Activated CD4-positive, alpha-beta T cell treated with anti-CD3 and anti-CD28 coated beads for 1 hour (primary cell): ENCODE results near the gene UROD.
"Not testable (repeated sequence)": the region's sequence is repeated elsewhere in the genome, so short reads cannot be mapped to it uniquely, and the experiment has no call there.

Experiments used
- DNase-seq: peaks from one replicate; pipeline ENCODE4 v3.0.0-alpha.2; 2020

The UROD gene

DNA sequence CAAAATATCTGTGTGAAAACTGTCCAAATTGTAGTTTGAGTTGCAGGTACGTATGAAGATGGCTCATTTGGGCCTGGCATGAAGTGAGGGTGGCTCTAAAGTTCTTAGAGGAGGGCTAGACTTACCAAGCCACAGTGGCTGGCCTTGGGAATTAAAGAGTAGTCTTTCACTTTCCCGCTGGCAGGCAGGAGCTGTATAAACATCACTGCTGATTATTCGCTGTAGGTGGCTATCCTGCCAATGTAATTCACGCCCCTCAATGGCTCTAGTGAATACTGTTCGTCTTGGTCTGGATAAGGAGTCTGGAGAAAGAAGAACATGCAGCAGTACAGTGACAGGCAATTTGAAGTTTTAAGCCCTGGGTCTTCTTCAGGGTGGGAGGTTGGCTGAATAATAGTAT lies 31.0 kb downstream of the UROD start:
- DNase-seq, result no peak

GRCh38 chr1:45044916-45045315 lies 32.9 kb downstream of the UROD start:
- DNase-seq, result no peak

- no peak for DNase-seq
Observed at GRCh38 chr1:45047032-45047431, 35.0 kb downstream of the UROD start.

- no peak for DNase-seq
Observed at GRCh38 chr1:45051005-45051772, 39.1 kb downstream of the UROD start.

DNA sequence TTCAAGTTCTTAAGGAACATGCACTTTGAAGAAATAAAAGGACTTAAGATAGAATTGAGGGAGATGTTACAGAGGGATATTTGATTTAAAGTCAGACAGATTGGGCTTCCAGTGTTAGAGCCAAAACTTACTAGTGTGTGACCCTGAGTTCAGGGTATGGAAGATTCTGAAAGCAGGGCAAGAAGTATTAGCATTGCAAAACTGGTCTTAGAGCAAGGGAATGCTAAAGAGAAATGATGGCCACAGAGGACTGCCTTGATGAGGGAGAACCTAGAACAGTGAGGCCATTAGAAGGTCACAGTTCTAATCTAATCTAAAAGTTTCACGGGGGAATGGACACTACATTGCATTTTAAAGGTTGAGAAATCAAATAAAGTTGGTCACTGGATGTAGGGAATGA lies 45.5 kb downstream of the UROD start:
- DNase-seq, result no peak

DNA sequence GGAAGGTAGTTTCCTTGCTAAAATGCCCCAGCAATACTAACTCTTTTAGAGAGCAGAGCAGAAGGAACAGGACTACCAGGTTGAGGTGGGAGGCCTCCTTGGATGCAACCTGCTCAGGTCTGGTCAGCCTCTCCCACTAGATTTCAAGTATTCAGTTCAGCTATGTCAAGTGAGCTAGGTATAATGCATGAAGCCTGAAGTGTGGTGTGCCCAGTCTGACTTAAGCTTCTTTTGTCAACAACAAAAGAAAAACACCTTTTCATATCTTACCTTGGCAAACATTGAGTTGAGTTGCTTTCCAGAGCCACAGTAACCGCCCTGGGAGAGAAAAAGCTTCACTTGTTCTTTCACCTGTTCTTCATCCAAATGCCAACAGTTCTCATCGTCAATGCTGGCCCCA lies 47.8 kb downstream of the UROD start:
- DNase-seq, result no peak

DNA sequence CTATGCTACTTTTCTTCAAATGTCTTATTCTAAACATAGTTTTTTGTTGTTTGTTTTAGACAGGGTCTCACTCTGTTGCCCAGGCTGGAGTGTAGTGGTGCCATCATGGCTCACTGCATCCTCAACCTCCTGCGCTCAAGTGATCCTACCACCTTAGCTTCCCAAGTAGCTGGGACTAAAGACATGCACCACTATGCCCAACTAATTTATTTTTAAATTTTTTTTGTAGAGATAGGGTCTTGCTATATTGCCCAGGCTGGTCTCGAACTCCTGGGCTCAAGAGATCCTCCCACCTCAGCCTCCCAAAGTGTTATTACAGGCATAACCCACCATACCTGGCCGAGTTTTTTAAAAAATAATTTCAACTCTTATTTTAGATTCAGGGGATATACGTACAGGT lies 50.4 kb downstream of the UROD start:
- DNase-seq, result not testable (repeated sequence)

DNA sequence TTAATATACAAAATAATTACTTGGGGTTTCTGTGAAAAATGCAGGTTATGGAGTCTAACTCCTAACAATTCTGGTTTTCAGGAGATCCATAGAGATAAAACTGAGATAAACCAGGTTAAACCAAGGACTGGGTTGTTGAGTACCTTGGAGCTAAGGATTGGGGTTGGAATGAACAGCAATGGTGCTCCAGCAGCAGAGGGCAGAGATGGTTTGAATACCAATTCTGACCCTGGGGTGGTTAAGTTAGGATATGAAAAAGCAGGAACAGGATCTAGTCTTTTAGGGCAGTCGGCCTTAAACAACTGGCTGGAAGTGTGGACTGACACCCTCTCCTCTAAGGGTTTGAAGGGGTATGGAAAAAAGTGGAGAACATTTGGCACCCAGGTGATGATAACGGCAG lies 53.0 kb downstream of the UROD start:
- DNase-seq, result no peak
